ENCODE measurements around the gene ZNF225.
"Not testable (repeated sequence)": the region's sequence is repeated elsewhere in the genome, so short reads cannot be mapped to it uniquely, and the experiment has no call there.

Gene ZNF225

GRCh38 chr19:44113138-44113783 lies at the start of gene ZNF225:
Gene ZNF225 (plus strand): TSS chr19:44113399. CDS start chr19:44115828, 2,429 bp downstream.
- peak; percentile 74 for DNase-seq (ENCODE audit: low read depth)

- DNase-seq (ENCODE audit: low read depth) = no peak
These were observed 46.9 kb upstream of the ZNF225 start for GRCh38 chr19:44066305-44066704.

DNA sequence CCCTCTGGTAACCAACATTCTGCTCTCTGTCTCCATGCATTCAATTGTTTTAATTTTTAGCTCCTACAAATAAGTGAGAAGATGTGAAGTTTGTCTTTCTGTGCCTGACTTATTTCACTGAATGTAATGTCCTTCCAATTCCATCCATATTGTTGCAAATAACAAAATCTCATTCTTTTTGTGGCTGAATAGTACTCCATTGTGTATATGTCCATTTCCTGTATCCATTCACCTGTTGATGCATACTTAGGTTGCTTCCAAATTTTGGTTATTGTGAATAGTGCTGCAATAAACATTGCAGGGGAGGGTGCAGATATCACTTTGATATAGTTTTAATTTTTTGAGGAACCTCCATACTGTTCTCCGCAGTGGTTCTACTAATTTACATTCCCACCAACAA lies 43.8 kb upstream of the ZNF225 start:
- DNase-seq (ENCODE audit: low read depth) = no peak

- DNase-seq (ENCODE audit: low read depth) = peak; percentile 81
These were observed 41.2 kb upstream of the ZNF225 start, which contains the start of gene ZNF284 for GRCh38 chr19:44071824-44072542. Gene ZNF284 (plus strand): TSS chr19:44072159. CDS start chr19:44076390, 4,231 bp downstream.

DNA sequence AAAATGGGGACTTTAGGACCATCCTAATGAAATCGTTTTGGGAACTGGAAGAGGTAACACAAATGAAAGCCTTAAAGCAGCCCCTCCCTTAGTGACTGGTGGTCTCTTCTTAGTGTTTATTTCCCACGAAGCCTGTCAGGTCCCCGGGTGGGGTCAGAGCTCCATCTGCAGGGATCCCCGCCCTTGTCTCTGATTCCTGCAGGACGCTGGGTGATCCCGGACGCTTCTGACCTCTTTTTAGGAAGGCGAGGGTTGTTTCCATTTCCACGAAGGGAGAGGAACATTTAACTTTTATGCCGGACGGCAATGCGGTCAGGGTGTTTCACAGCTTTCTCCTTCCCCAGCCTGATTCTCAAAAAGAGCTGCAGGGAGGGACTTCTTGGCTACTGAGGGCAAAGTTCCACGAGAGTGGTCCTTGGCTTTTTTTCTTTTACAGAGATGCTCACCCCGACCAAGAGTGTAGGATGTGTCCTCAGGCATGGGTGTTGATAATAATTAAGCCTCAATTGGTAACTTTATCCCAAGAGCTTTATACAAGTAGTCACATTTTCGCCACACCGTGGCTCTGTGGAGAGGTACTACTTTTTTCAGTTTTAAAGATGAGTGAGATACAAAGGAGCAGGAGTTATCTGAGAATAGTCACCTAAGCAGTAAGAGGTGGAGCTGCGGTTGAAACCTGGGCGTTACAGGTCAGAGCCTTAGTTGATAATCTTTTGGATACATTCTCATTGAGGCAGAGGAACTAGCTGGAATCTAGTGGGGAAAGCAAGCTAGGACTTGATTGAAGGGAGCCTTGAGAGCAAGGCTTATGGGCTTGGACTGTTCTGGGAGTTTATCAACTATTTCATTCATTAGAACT lies 40.4 kb upstream of the ZNF225 start:
- DNase-seq (ENCODE audit: low read depth) = no peak

GRCh38 chr19:44076325-44076724 lies 36.9 kb upstream of the ZNF225 start:
- no peak for DNase-seq (ENCODE audit: low read depth)

DNA sequence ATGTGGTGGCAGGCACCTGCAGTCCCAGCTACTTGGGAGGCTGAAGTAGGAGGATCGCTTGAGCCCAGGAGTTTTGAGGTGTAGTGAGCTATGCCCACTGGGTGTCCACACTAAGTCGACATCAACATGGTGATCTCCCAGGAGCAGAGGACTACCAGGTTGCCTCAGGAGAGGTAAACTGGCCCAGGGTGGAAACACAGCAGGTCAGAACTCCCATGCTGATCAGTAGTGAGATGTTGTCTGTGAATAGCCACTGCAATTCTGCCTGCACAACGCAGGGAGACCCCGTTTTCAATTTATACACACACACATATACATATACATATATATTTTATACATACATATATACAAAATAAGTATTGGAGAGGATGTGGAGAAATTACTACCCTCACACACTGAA lies 21.1 kb upstream of the ZNF225 start:
- no peak for DNase-seq (ENCODE audit: low read depth)

DNA sequence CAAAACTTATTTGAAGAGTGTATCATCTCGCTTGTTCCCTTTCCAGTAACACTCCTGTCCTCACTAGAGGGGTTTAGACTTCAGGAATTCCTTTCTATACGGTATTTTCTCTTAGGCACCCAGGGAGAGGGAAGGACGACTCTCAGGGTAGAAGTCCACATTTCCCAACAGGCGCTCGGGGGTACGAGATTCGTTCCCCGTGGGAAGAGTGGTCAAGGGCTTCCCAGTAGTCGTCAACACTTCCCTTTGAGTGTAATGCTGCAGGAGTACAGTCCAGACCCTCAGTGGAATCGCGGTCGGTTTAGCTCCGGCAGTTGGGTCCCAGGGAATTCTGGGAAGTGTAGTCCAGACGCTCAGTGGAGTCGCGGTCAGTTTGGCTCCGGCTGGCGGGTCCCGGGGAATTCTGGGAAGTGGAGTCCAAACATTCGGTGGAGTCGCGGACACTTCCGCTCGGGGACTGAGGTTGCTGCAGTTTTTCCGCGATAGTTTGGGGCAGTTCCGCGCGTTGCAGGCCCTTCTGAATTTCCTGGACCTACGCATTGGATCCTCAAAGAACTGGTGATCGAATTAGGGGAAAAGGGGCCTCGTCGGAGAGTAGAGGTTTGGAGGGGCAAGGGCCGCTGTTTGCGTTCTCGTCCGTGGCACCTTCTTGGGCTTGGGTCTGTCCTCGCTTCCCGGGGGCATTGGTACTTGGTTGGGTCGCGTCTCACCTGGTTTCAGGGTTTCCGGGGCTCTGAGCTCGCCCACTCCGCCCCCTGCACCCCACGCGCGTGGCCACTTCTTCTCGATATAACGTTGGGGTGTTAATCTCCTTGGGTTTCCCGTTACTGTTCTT lies 19.1 kb upstream of the ZNF225 start, which contains the start of gene ZNF224:
Gene ZNF224, plus strand, starts transcription at position 431 of the 835 bp plus-strand sequence. CDS start 3,513 bp downstream, outside the sequence.
- DNase-seq (ENCODE audit: low read depth) = peak; percentile 65

GRCh38 chr19:44107751-44108150 lies 5.4 kb upstream of the ZNF225 start:
- DNase-seq (ENCODE audit: low read depth) = no peak

- DNase-seq (ENCODE audit: low read depth) = no peak
These were observed 3.7 kb upstream of the ZNF225 start for GRCh38 chr19:44109458-44109857.

GRCh38 chr19:44111910-44112463 lies 1.2 kb upstream of the ZNF225 start:
- no peak for DNase-seq (ENCODE audit: low read depth)

GRCh38 chr19:44112802-44113137 lies 429 bp upstream of the ZNF225 start:
- no peak for DNase-seq (ENCODE audit: low read depth)

DNA sequence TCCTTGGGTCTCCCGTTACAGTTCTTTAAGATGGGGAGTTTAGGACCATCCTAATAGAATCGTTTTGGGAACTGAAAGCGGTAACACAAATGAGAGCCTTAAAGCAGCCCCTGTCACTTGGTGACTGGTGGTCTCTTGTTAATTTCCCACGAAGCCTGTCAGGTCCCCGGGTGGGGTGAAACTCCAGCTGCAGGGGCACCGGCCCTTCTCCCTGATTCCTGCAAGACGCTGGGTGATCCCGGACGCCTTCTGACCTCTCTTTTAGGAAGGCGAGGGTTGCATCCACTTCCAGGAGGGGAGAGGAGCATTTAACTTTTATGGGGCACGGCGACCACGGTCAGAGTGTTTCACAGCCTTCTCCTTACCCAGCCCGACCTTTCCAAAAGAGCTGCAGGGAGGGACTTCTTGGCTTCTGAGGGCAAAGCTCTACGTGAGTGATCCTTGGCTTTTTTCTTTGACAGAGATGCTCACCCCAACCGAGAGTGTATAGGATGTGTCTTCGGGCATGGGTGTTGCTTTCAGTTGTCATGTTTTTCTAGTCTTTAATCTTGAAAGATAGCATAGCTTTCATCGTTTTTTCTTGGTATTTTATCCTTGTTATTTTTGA lies 688 bp downstream of the ZNF225 start:
- no peak for DNase-seq (ENCODE audit: low read depth)

- DNase-seq (ENCODE audit: low read depth) = not testable (repeated sequence)
These were observed 8.0 kb downstream of the ZNF225 start for GRCh38 chr19:44121162-44121561.

DNA sequence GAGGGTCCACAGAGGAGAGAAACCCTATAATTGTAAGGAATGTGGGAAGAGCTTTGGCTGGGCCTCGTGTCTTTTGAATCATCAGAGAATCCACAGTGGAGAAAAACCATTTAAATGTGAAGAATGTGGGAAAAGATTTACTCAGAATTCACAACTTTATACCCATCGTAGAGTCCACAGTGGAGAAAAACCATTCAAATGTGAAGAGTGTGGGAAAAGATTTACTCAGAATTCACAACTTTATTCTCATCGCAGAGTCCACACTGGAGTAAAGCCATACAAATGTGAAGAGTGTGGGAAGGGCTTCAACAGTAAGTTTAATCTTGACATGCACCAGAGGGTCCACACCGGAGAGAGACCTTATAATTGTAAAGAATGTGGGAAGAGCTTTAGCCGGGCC lies 18.8 kb downstream of the ZNF225 start:
- no peak for DNase-seq (ENCODE audit: low read depth)

DNA sequence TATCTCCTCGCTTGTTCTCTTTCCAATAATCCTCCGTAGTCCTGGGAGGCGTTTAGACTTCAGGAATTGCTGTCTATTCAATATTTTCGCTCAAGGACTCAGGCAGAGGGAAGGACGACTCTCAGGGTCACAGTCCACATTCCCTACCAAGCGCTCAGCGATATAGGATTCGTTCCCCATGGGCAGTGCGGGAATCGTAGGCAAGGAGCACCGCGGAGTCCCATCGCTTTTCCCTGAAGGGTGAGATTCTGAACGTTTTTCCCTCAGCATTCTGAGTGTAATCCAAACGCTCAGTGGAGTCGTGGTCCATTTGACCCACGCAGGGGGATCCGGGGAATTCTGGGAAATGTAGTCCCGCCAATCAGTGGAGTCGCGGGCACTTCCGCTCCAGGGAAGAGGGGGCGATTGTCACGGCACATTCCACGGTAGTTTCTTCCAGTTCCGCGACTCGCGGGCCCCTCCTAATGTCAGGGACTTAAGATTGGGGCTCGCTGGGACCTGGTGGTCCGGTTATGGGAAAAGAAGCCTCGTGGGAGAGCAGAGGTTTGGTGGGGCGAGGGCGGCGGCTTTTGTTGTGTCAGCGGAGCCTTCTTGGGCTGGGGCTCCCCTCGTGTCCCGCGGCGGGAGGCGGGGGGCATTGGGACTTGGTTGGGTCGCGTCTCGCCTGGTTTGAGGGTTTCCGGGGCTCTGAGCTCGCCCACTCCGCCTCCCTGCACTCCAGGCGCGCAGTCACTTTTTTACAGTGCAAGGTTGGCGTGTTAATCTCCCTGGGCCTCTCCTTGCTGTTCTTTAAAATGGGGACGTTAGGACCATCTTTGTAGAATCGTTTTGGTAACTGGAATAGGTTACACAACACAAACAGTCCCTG lies 28.2 kb downstream of the ZNF225 start, which contains the start of gene ZNF234:
Gene ZNF234, plus strand, starts transcription at position 364 of the 868 bp plus-strand sequence. CDS start 3,079 bp downstream, outside the sequence.
- DNase-seq (ENCODE audit: low read depth) = peak; percentile 74

- DNase-seq (ENCODE audit: low read depth) = no peak
These were observed 28.8 kb downstream of the ZNF225 start for GRCh38 chr19:44142059-44142433.

GRCh38 chr19:44149776-44150175 lies 36.6 kb downstream of the ZNF225 start:
- no peak for DNase-seq (ENCODE audit: low read depth)

- DNase-seq (ENCODE audit: low read depth) = no peak
These were observed 38.3 kb downstream of the ZNF225 start for GRCh38 chr19:44151491-44151890.

- DNase-seq (ENCODE audit: low read depth) = no peak
These were observed 43.3 kb downstream of the ZNF225 start for GRCh38 chr19:44156475-44156874.

Data from stimulated activated CD4-positive, alpha-beta T cell treated with anti-CD3 and anti-CD28 coated beads, Interleukin-2, amount 100 ng/mL, for 4 hours (primary cell).